Measurements from ENCODE around the gene RPL7A.

The RPL7A gene

GRCh38 chr9:133354766-133355165, 6.7 kb downstream of the RPL7A start:
- DNase-seq (ENCODE audit: low read depth), result no peak
- TF ChIP-seq CTCF (conservative IDR thresholded peaks at IDR 0.05; ENCODE audit: low read depth, low read length), result no peak
- H3K4me3 ChIP-seq (ENCODE audit: low read length), result no peak overlapping the region

GRCh38 chr9:133355881-133356357, 7.9 kb downstream of the RPL7A start:
- peak overlapping the region; percentile 88 for H3K4me3 ChIP-seq (ENCODE audit: low read length)
- DNase-seq (ENCODE audit: low read depth), result no peak
- TF ChIP-seq CTCF (conservative IDR thresholded peaks at IDR 0.05; ENCODE audit: low read depth, low read length), result no peak

DNA sequence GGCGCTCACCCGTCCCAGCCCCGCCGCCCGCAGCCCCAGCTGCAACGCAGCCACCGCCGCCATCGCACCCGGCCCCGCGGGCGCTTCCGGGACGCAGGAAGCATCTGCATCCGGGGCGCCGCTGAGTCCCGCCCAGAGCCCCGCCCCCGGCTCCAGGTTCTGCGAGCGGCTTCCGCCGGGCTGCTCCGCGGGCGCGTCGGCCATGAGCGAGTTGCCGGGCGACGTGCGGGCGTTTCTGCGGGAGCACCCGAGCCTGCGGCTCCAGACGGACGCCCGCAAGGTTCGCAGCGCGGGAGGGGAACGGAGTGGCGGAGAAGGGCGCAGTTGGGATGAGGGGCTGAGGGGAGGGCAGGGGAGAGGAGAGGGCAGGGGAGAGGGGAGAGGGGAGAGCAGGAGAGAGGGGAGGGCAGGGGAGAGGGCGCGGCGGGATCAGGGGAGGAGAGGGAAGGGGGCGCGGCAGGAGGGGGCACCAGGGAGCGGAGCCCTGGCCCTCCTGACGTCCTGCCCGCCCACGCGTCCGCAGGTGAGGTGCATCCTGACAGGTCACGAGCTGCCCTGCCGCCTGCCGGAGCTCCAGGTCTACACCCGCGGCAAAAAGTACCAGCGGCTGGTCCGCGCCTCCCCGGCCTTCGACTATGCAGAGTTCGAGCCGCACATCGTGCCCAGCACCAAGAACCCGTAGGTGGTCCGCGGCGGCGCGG, 8.5 kb downstream of the RPL7A start, which contains the start of the genes SURF1 and SURF2:
SURF1 (minus strand) TSS at position 97 of the 701 bp plus-strand sequence; CDS start at position 63, 34 bp downstream.
SURF2 (plus strand) TSS at position 160 of the 701 bp plus-strand sequence; CDS start at position 203, 43 bp downstream.
- DNase-seq (ENCODE audit: low read depth), result no peak
- no peak for TF ChIP-seq CTCF (conservative IDR thresholded peaks at IDR 0.05; ENCODE audit: low read depth, low read length)
- peak within 1 kb of the TSS; percentile 88 for H3K4me3 ChIP-seq (ENCODE audit: low read length)

GRCh38 chr9:133357656-133358055, 9.6 kb downstream of the RPL7A start:
- no peak for TF ChIP-seq CTCF (conservative IDR thresholded peaks at IDR 0.05; ENCODE audit: low read depth, low read length)
- H3K4me3 ChIP-seq (ENCODE audit: low read length), result no peak overlapping the region
- DNase-seq (ENCODE audit: low read depth), result no peak

DNA sequence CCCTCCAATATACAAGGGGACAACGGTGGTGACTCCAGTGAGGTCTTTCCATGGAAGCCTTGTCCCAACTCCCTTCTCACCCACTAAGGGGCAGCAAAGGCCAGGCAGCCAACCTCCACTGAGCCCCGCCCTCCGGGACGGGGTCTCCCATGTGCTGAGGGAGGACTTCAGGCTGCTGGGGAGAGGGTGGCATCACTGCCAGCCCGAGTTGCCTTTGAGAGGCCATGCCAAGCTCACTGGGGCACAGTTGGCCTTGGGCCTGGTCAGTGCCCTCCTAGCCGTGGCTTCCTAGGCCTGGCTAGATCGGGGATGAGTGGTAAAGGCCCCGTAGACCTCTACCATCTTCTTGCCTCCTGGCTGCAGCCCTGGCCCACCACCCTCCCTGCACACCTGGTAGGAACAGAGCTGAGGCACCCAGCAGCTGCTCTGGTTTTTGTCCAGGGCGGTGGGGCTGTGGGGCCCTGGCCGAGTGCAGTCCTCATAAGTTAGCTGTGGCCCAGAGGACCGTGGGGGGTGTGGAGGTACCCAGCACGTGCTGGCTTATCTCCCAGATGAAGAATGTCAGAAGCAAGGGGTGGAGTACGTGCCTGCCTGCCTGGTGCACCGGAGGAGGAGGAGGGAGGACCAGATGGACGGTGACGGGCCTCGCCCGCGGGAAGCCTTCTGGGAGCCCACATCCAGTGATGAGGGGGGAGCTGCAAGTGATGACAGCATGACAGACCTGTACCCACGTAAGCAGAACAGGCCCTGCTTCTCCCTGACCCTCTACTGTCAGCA, 11.6 kb downstream of the RPL7A start:
- DNase-seq (ENCODE audit: low read depth), result no peak
- TF ChIP-seq CTCF (conservative IDR thresholded peaks at IDR 0.05; ENCODE audit: low read depth, low read length), result peak; percentile 49
- no peak overlapping the region for H3K4me3 ChIP-seq (ENCODE audit: low read length)

DNA sequence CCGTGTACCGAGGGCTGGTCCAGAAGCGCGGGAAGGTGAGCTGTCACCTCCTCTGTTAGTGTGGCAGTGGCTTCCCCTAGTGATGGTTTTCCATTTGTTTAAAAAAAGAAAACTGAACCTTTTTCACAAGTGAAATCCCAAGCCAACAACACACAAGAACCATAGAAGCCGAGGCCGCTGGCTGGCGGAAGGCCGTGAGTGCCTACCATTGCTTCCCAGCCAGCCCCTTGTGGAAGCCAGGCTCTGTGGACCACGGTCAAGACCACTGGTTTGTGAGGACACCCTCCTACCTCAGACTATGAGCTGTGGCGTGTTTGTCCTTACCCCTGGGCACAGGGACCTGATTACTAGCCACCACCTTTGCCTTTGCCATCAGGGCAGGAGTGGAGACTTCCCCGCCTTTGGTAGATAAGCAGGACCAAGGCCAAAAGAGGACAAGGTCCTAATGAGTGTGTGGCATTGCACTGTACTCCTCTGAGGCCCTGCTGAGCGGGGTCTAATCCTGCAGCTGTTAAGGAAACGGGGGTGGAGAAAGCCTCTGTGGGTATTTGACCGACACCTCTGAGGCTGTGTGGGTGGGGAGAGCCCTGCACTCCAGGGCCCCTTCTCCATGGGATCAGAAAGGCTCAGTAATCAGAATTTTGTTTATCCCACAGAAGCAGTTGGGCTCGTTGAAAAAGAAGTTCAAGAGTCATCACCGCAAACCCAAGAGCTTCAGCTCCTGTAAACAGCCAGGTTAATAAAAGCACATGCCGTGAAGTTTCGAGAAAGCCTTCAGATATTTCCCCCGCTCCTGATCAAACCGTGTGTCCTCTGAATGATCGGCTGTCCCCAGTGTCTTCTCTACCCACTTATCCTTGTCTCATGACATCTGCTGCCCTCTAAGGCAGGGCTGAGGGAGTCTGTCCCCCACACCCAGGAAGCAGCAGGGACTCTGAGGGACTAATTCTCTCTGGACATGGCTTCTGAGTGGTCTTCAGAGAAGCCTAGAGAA, 12.7 kb downstream of the RPL7A start:
- no peak for TF ChIP-seq CTCF (conservative IDR thresholded peaks at IDR 0.05; ENCODE audit: low read depth, low read length)
- DNase-seq (ENCODE audit: low read depth), result no peak
- no peak overlapping the region for H3K4me3 ChIP-seq (ENCODE audit: low read length)

Data from retinal pigment epithelial cell (primary cell).